Measurements from ENCODE around the gene TMEM190. TPM values are rescaled to one million over a fixed set of nuclear protein-coding genes. Genes with fewer than 3 reads are reported as not detected.

Gene TMEM190
- total RNA-seq, 1 experiment from 2014 or later: not detected

DNA sequence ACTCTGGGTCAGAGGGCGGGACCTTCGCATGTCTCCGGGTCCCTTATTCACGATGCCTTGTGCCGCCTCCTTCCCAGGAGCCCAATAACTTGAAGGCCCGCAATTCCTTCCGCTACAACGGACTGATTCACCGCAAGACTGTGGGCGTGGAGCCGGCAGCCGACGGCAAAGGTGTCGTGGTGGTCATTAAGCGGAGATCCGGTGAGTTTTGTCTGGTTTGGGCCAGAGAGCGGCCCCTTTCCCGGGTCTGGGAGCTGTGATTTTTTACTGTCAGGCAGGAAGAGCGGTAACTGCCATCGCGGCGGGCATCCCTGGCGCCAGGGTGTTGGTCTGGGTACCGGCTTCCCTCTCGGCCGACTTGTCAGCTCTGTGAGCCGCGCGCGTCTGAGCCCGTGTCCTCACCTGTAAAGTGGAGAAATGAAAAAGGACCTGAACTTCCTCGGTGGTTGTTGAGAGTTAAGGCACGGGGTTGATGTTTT, 9.9 kb downstream of the TMEM190 start:
- Histone ChIP-seq H3K4me1 (ENCODE audit: insufficient read depth, low read length, poor library complexity, severe bottlenecking) (peaks cover 32% of the 10 kb centered on the region), H3K9me3 (ENCODE audit: low read depth, low read length, poor library complexity, severe bottlenecking) (no peaks in the 10 kb centered on the region), H3K4me3 (ENCODE audit: low read depth, low read length, poor library complexity, severe bottlenecking) (peak overlapping the region; percentile 98), H3K27ac (ENCODE audit: low read depth, low read length, poor library complexity, severe bottlenecking) (peak overlapping the region; percentile 88), H3K36me3 (ENCODE audit: insufficient read depth, low read length, poor library complexity, severe bottlenecking) (peaks cover 38% of the 10 kb centered on the region), H3K27me3 (replicated peaks; ENCODE audit: insufficient read depth, low read depth, low read length, poor library complexity) (no peaks in the 10 kb centered on the region)
- intact Hi-C loops (cut with micrococcal nuclease; ENCODE audit: unreplicated experiment): loop anchor here (10.0 kb wide), 1 partner anchor 82 kb away; no protein-coding TSS in a partner anchor
- TSS peak; percentile 75 for BruUV-seq (replicated peaks)
- POLR2A ChIA-PET (ENCODE audit: low non-redundant PET): no interaction called here
- TF ChIP-seq EZH2 (IDR thresholded peaks at IDR 0.05; ENCODE audit: borderline replicate concordance, low read depth, low read length, poor library complexity, severe bottlenecking): no peak
- CTCF ChIA-PET: no interaction called here
- DNase-seq (ENCODE audit: low spot score): no peak

DNA sequence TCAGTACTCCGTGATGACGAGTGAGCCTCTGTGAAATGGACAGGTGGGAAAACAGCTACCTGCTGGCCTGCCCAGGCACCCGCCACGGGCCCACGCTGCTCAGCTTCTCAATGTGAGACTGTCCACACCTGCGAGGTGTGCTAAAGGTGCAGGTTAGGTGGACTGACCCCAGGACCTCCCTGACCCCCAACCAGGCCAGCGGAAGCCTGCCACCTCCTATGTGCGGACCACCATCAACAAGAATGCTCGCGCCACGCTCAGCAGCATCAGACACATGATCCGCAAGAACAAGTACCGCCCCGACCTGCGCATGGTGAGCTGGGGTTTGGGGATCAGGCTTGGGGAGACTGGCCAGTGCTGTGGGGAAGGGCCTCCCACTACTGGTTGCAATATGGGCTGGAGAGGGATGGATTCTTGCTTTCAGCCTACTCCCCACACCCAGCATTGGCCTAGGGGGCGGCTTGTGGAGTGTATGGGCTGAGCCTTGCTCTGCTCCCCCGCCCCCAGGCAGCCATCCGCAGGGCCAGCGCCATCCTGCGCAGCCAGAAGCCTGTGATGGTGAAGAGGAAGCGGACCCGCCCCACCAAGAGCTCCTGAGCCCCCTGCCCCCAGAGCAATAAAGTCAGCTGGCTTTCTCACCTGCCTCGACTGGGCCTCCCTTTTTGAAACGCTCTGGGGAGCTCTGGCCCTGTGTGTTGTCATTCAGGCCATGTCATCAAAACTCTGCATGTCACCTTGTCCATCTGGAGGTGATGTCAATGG, 11.3 kb downstream of the TMEM190 start:
- POLR2A ChIA-PET (ENCODE audit: low non-redundant PET): no interaction called here
- H3K4me1 ChIP-seq (ENCODE audit: insufficient read depth, low read length, poor library complexity, severe bottlenecking): peaks cover 32% of the 10 kb centered on the region
- no peak for TF ChIP-seq EZH2 (IDR thresholded peaks at IDR 0.05; ENCODE audit: borderline replicate concordance, low read depth, low read length, poor library complexity, severe bottlenecking)
- TF ChIP-seq, protein P1, sequence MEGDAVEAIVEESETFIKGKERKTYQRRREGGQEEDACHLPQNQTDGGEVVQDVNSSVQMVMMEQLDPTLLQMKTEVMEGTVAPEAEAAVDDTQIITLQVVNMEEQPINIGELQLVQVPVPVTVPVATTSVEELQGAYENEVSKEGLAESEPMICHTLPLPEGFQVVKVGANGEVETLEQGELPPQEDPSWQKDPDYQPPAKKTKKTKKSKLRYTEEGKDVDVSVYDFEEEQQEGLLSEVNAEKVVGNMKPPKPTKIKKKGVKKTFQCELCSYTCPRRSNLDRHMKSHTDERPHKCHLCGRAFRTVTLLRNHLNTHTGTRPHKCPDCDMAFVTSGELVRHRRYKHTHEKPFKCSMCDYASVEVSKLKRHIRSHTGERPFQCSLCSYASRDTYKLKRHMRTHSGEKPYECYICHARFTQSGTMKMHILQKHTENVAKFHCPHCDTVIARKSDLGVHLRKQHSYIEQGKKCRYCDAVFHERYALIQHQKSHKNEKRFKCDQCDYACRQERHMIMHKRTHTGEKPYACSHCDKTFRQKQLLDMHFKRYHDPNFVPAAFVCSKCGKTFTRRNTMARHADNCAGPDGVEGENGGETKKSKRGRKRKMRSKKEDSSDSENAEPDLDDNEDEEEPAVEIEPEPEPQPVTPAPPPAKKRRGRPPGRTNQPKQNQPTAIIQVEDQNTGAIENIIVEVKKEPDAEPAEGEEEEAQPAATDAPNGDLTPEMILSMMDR (conservative IDR thresholded peaks at IDR 0.05; ENCODE audit: low read depth, low read length): no peak
- peaks cover 38% of the 10 kb centered on the region for H3K36me3 ChIP-seq (ENCODE audit: insufficient read depth, low read length, poor library complexity, severe bottlenecking)
- no TSS peak for BruUV-seq (replicated peaks)
- H3K4me3 ChIP-seq (ENCODE audit: low read depth, low read length, poor library complexity, severe bottlenecking): peak overlapping the region; percentile 98
- intact Hi-C loops (cut with micrococcal nuclease; ENCODE audit: unreplicated experiment): loop anchor here (10.0 kb wide), 1 partner anchor 83 kb away; no protein-coding TSS in a partner anchor
- no peaks in the 10 kb centered on the region for H3K9me3 ChIP-seq (ENCODE audit: low read depth, low read length, poor library complexity, severe bottlenecking)
- CTCF ChIA-PET: no interaction called here
- peak overlapping the region; percentile 88 for H3K27ac ChIP-seq (ENCODE audit: low read depth, low read length, poor library complexity, severe bottlenecking)
- no peak for DNase-seq (ENCODE audit: low spot score)
- no peaks in the 10 kb centered on the region for H3K27me3 ChIP-seq (replicated peaks; ENCODE audit: insufficient read depth, low read depth, low read length, poor library complexity)

DNA sequence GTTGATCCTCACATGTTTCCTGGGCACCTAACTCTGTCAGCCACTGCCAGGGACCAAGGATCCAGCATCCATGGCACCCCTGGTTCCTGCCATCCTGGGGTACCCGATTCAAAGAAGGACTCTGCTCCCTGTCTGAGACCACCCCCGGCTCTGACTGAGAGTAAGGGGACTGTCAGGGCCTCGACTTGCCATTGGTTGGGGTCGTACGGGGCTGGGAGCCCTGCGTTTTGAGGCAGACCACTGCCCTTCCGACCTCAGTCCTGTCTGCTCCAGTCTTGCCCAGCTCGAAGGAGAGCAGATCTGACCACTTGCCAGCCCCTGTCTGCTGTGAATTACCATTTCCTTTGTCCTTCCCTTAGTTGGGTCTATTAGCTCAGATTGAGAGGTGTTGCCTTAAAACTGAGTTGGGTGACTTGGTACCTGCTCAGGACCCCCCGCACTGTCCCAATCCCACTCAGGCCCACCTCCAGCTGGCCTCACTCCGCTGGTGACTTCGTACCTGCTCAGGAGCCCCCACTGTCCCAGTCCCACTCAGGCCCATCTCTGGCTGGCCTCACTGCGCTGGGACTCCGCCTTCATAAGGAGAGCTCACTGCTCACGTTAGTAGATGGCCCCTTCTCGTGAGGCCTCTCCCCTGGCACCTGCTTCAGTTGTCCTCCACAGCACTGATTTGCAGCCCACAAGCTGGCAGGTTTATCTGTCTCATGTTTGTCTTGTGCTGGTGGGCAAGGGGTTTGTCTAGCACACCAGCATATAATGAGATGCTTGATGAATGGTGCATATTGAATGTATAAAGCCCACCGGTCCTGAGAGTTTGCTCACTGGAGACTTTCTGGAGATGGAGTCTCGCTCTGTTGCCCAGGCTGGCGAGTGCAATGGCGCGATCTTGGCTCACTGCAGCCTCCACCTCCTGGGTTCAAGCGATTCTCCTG, 13.0 kb downstream of the TMEM190 start:
- no TSS peak for BruUV-seq (replicated peaks)
- no peaks in the 10 kb centered on the region for H3K27me3 ChIP-seq (replicated peaks; ENCODE audit: insufficient read depth, low read depth, low read length, poor library complexity)
- H3K27ac ChIP-seq (ENCODE audit: low read depth, low read length, poor library complexity, severe bottlenecking): peak overlapping the region; percentile 88
- DNase-seq (ENCODE audit: low spot score): no peak
- H3K4me1 ChIP-seq (ENCODE audit: insufficient read depth, low read length, poor library complexity, severe bottlenecking): peaks cover 26% of the 10 kb centered on the region
- intact Hi-C loops (cut with micrococcal nuclease; ENCODE audit: unreplicated experiment): loop anchor here (10.0 kb wide), 1 partner anchor 85 kb away; no protein-coding TSS in a partner anchor
- ChIA-PET CTCF (no interaction called here), POLR2A (ENCODE audit: low non-redundant PET) (interaction anchor here (0.9 kb wide), 1 partner anchor 18 kb away, joined by 12 read pairs; the partner anchor contains the start of gene UBE2S)
- TF ChIP-seq, protein P1 (conservative IDR thresholded peaks at IDR 0.05; ENCODE audit: low read depth, low read length): no peak
- TF ChIP-seq EZH2 (IDR thresholded peaks at IDR 0.05; ENCODE audit: borderline replicate concordance, low read depth, low read length, poor library complexity, severe bottlenecking): no peak
- H3K4me3 ChIP-seq (ENCODE audit: low read depth, low read length, poor library complexity, severe bottlenecking): no peak overlapping the region
- no peaks in the 10 kb centered on the region for H3K9me3 ChIP-seq (ENCODE audit: low read depth, low read length, poor library complexity, severe bottlenecking)
- peaks cover 38% of the 10 kb centered on the region for H3K36me3 ChIP-seq (ENCODE audit: insufficient read depth, low read length, poor library complexity, severe bottlenecking)

Measured in A673 (cell line).